Pulmonary artery endothelial cell (primary cell): ENCODE data around the gene PREX1. TPM values are rescaled to one million over a fixed set of nuclear protein-coding genes. Genes with fewer than 3 reads are reported as not detected.

Experiments used
- DNase-seq: peaks from one replicate; pipeline ENCODE4 v3.0.0-alpha.2; 2011; ENCODE audit warnings: low read depth, low spot score
- total RNA-seq: library from RNA; depleted of rRNA; stranded (reverse); fragments of >200 nt; gene quantifications from 2 replicates; pipeline ENCODE4 v1.2.3, GENCODE V29; 2014

PREX1 gene
- total RNA-seq, 1 donor from 2014 or later = 115 TPM

DNA sequence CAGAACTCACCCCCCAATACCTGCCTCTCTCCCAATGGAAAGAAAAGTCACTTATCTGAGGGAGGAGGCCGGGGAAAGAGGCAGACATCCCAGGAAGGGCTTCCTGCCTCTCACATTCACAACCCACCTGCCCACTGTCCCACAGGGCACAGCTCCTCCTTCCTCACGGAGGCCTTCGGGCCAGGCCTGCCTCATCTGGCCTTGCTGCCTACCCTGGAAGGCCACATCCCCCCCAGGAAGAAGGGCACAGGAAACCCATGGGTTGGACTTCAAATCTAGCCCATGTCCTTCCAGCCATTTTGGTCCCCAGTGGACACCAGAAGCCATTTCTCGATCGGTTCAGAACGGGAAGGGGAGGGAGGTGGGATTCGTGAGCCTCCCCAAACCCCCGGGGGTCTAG lies 162.0 kb downstream of the PREX1 start:
- DNase-seq = no peak

DNA sequence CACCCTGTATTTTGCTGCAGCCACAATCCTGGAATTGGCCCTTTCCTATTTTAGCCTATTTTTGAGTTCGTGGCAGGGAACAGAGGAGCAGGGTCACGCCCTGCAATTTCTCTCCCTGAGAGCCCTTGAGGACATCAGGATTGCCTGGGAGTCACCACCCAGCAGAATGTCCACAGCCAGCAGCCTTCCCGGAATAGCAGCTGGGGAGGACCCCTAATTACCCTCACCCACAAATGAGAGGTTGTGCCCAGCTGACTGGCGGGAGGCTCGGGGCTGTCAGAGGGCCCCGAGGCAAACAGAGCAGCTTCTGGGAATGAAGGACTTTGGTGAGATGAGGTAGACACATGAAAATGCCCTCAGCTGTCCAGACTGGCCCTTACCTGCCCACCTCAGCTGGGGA lies 165.1 kb downstream of the PREX1 start:
- DNase-seq = no peak

DNA sequence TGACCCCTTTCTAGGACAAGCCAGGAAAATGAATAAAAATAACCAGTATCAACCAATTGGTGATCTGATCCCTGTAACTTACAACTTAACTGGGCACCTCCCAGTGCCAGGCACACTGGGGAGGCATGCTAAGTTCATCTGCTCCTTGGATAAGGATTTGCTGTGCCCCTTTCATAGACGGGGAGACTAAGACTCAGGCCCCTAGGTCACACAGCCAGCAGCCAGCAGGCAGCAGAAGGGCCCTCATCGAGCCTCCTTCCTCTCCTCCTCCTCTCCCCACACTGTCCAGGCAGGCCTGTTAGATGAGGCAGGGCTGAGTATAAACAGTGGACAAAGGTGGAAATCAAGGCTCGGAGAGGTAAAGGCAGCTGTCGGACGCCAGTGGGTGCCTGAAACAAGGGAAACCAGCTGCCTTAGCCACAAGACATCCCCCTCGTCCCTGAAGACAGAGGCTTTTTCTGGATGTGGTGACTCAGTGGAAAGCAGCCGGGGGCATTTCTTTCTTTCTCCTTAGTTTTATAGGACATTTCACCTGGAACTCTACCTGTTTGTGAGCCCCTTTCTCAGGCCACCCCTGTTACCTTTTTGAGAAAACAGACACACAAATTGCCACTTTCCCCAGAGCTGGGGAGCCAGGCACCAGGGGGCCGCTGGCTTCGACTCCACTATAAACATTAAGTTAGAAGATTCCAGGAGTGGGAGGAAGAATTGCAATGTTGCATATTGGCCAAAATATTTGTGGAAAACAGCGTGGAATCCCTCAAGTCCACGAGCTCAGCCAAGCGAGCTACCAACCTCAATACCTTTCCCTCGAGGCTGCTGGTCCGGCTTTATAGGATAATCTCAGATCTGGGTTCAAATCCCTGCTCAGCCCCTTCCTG lies 166.0 kb downstream of the PREX1 start:
- DNase-seq = no peak

DNA sequence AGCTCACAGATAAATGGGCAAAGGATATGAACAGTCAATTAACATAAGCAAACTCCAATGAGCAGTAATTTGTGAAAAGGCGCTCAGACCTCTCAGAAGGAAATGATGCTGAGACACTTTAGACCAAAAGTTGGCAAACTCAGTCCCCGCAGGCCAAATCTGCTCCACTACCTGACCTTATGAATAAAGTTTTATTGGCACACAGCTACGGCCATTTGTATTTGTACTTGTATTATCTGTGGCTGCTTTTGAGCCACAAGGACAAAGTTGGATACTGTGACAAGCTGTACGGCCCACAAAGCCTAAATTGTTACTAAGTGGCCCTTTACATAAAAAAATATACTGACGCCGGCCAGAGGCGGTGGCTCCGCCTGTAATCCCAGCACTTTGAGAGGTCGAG lies 167.0 kb downstream of the PREX1 start:
- DNase-seq = no peak

DNA sequence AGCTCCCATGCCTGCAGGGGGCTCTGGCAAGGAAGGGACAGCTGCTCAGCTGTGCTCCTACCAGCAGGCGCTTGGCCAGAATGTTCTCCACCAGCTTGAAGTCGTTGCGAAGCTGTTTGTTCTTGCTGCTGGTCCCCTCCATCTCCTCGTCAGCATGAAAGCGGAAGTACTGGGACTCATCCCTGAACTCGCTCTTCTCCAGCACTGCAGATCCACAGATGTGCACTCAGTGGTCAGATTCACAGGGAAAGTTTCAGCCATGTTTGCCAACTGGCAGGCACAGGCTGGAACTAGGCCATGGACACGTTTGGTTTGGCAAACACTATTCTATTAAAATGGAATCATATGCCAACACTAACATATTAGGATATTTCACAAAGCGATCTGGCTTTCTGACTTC lies 167.9 kb downstream of the PREX1 start:
- DNase-seq = no peak

DNA sequence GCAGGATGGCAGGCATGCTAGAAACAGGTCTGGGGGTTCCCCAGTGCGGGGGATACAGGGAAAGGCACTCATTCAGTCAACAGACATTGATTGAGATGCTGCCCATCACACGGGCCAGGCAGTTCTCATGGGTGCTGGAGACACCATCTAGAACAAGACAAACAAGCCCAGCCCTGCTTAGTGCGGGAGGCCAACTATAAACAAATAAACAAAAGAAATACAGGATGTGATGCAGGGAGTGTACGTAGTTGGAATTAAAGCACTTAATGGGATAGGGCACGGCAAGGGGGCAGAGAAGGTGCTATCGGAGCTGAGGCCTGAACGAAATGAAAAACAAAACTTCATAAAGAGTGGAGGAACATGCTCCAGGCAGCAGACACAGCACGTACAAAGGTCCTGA lies 169.3 kb downstream of the PREX1 start:
- DNase-seq = no peak

DNA sequence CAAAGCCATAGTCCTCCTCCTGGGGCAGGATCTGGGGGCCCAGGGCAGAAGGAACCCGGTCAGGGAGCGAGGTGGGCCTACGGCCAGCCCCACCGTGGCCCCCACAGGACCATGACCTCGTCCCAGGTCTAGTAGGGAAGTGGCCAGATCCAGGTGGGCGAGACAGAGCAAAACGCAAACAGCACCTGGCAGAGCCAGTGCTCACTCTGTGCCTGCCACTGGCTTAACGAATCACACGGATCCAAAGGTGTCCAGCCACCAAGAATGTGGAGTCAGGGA lies 169.7 kb downstream of the PREX1 start:
- DNase-seq = no peak

DNA sequence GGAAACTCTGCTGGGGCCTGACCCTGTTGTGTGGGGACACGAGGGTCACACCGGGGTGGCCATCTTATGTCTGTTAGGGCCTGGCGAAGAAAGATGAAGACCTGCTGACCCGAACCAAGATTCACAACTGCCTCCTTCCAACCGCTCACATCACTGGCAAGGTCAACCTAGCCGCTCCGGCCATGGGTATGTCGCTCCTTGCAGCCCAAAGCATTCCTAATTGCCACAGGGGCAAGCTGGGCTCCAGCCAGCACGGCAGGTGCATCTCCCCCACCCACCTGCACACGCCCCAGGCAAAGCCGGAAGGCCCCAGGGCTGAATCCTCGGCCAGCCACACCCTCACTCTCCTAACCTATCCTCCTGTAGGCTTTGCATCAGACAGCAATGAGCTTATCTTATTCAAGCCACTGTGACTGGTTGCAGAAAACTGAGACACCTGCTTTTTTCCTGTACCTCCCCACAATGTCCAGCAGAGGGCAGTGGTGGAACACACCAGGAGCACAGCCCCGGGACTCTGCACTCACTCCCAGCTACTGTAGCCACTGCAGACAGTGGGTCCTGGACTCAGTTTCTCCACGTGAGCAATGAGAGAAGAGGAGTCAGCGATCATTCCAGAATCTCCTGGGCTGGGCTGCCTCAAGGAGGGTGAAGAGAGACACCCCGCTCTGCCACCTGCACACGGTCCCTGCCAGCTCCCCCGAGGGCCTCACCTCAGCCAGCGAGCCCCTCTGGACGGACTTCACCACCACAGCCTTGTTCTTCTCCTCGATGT lies 170.2 kb downstream of the PREX1 start:
- DNase-seq = peak; percentile 45

DNA sequence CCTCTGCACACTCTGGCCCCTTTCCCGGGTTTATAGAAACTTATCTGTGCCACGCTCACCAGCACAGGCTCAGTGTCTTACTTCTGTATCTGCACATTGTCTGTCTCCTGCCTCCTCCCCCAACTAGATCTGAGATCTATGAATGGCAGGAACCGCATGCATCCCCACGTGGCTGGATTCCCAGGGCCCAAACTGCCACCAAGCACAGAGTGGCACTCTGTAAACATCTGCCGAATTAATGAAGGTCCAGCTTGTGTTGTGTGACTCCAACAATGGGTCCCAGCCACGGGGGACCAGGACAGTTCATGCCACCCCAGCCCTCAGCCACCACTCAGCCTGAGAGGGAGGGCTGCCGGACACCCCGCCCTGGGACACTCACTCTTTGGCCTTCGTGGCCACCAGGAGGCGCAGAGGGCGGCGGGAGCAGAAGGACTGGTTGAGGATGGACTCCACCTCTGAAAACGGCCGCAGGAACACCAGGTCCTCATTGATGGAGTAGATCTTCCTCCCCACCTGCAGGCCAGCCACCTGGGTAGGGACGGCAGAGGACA lies 171.1 kb downstream of the PREX1 start:
- DNase-seq = no peak

DNA sequence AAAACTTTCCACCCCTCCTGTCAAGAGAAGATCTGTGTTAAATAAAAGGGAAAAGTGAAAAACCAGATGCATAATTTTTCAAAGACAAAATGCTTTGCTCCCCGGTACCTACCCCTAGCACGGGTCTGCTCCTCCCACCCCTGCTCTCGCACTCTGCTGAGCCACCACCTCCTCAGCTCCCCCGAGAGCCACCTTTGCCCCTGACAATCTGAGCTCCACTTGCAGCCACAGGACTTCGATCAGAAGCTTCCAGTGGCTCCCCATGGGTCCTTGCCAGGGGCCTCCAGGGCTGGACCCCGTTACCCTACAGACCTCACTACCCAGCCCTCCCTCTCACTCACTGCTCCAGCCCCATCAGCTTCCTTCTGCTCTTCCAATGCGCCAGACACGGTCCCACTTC lies 171.7 kb downstream of the PREX1 start:
- DNase-seq = no peak

DNA sequence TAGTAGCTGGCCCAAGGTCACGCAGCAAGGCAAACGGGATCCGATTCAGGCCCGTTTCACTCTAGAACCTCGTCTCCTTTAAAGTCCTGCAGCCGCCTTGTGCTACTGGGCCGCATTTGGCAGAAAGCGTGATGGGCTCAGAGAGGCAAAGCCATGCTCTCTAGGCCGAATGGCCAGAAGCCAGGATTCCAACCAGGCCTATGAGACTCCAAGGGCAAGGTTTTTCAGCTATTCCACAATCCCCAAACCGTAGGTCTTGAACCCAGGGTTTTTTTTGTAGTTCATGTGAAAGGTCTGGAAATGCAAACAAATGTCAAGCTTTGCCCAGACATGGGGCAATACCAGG lies 174.1 kb downstream of the PREX1 start:
- no peak for DNase-seq

DNA sequence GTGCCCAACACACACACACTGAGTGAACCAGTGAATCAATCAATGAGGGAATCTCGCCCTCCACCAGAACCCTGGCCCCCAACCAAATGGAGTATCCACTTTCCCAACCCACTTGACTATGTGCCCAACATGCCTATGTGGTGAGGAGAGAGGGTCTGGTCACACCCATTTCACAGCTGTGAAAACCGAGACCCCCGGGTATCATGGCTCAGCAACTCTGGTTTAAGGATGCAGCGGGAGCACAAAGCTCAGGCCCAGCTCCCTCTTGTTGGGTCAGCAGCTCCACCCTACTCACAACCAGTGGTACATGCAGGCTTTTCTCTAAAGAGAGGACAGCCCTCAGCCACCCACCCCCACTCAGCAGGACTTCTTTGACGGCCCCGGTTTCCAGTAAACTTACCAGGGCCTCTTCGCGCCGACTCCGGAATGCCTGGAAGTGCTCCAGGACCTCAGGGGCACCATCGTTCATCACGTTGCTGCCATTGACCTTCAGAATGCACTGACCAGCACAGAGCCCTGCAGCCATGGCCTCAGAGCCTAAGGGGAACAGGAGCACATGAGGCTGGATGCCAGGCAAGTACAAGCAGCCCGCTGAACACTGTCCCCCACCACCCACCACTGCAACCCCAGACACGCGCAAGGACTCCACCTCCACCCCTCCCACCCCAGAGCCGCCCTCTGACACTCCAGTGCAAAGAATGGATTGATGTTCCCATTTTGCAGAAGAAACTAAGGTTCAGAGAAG lies 174.7 kb downstream of the PREX1 start:
- DNase-seq = no peak

DNA sequence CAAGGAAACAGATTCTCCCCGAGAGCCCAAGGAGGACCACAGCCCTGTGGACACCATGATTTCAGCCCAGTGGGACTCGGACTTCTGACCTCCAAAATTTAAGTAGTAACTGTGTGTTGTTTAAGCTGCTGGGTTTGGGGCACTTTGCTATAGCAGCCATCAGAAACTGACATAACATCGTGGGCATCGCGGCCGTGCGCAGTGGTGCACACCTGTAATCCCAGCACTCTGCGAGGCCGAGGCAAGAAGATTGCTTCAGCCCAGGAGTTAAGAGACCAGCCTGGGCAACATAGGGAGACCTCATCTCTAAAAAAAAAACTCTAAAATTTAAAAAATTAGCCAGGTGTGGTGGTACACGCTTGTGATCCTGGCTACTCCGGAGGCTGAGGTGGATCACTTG lies 175.8 kb downstream of the PREX1 start:
- DNase-seq = no peak

DNA sequence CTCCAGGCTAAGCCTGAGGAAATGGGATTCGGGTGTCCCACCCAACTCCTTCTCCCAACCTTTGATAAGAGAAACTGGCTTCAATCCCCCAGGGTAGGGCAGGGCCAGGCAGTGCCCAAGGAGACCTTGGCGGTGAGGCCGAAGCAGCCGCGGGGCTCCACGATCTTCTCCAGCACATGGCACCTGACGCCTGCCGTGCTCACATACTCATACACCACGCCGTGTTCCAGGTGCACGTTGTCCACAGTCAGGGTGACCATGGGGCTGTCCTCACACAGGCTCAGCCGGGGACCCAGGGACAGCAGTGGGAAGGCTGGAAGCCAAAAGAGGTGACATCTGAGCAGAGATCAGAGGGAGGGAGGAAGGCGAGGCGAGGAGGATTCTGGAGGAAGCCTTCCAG lies 176.5 kb downstream of the PREX1 start:
- no peak for DNase-seq

DNA sequence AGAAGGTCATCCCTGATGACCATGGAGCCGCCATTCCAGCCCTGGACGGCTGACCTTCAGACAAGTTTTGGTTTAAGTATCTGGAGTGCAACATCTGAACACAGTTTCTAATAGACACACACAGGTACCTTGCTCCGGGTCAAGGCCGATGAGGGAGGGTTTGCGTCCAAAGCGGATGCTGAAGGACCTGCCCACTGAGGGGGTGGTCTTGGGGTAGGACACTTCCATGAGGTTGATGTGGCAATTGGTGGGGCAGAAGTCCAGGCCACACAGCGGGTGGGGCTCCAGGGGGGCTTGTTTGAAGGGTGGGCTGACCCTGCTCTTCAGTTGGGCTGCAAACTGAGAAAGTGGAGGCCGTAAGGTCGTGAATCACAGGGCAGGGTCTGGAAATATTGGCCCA lies 177.9 kb downstream of the PREX1 start:
- DNase-seq = no peak

DNA sequence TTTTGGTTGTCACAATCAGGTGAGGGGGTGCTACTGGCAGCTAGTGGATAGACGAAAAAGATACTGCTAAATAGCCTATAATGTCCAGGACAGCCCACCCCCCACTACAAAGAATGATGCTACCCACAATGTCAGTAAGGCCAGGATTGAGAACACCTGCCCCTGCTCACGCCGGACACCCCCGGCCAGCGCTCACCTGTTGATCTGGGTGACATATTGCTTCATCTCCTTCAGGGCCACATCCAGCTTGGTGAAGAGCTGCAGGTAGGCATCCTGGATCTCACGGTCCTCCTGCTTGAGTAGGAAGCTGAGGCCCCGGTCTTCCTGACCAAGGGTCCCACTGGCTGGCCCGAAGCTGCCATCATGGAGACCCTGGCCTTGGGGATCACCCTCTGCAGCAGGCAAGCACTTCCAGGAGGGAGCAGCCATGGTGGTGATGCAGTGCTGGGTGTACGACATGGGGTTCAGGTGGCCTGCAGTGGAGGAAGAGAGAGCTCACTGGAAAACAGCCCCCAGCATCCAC lies 178.6 kb downstream of the PREX1 start:
- DNase-seq = no peak

DNA sequence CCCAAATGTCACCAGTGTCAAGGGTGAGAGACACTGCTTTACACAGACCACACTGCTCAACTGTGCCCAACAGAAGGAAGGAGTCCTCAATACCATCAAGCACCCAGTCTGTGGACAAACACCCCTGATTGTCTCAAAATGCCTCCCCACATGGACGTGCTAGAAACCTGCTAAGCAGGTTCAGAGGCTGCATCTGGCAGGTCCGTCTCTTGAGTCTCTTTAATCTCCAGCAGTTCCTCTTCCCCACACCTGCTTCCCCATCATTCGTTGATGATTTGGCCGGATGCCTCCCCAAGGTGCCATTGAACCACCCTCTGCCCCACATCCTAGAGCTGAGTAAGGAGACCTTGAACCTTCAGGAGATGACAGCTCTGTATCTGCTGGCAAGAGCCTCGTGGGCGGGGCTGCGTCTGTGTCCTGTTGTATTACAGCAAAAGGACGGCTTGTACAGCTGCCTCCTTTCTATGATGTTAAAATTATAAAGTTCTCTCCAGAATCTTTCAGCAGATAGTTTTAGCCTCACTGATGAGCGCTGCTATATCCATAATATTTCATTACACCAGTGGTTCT lies 179.2 kb downstream of the PREX1 start:
- no peak for DNase-seq

DNA sequence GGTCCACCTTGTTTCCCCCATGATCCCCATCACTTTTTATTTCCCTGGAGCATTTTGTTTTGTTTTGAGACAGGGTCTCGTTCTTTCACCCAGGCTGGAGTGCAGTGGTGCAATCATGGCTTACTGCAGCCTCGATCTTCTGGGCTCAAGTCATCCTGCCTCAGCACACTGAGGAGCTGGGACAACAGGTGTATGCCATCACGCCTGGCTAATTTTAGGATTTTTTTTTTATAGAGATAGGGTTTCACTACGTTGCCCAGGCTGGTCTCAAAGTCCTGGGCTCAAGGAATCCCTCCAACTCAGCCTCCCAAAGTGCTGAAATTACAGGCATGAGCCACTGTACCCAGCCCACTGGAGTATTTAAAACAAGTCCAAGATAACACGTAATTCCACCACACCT lies 179.9 kb downstream of the PREX1 start:
- DNase-seq = no peak

DNA sequence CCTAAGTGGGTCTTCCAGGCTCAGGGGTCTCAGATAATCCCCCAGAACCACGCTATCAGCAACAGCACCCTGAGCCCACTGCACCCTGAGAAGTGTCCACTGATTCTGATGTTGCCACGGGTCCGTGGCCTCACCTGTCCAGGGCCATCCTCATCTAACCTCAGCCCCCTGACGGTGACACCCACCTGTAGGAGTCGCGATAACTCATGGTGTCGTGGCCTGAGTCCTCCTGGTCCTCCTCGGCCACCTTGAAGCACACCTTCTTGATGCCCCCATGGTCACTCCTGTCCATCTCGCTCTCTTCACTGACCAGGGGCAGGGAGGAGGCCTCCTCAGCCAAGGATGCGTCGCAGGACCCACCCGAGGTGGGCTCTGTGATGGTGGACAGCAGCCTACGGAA lies 182.1 kb downstream of the PREX1 start:
- no peak for DNase-seq

DNA sequence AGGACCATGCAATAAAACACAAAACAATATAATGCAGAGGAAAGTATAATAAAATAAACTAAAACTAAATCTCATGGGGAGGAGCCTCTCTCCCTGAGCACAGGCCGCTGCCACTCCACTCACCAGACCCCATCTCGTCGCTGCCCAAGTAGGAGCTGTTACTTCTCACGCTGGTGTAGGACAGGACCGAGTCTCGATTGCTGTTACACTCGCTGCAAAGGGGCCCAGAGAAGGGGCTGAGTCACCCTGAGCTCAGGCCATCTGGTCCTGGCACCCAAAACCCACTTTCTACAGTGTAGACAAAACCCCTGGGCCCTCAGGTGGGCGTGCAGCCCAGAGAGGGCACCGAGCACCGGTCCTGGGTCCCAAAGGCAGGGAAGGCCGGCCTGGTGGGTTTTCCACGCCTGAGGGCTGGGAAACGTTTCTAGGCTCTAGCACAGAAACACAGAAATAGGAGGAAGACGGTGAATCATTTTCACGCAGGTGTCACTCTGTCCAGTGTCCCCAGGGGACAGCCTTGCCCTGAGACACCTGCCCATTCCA lies 183.4 kb downstream of the PREX1 start:
- no peak for DNase-seq
